ENCODE measurements around the gene TESK2. TPM values are rescaled to one million over a fixed set of nuclear protein-coding genes. Genes with fewer than 3 reads are reported as not detected.

The TESK2 gene
- total RNA-seq, 1 donor from 2014 or later: 12.2 TPM

DNA sequence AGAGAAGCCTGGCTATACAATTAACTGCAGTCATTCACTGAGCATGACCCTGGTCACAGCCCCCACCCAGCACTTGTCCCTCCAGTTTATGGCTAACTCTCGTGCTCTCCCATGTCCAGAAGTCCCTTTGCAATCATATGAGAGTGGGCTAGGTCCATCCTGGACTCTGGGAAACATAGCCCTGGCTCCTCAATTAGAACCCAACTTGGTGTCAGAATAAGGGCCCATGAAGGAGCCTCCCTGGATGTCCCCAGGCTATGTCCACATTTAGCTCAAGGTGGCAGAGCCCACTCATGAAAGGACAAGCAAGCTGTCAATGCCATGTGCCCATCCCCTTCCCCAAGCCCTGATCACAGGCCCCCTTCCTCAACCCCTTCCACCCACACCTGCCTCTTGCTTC, 191.7 kb downstream of the TESK2 start:
- intact Hi-C loops (cut with micrococcal nuclease): no loop called here
- POLR2A ChIA-PET: interaction anchor here (1.3 kb wide), 1 partner anchor 41 kb away, joined by 6 read pairs; the partner anchor contains the start of genes MUTYH and TOE1
- Mint-ChIP-seq H3K4me1 (peaks cover 13% of the 10 kb centered on the region), H3K9me3 (no peaks in the 10 kb centered on the region), H3K27ac (no peak overlapping the region), H3K36me3 (ENCODE audit: low read depth) (peaks cover 2% of the 10 kb centered on the region), H3K4me3 (no peak overlapping the region), H3K27me3 (no peaks in the 10 kb centered on the region)
- CTCF ChIA-PET: interaction anchor here (1.7 to 8.1 kb wide), 2 partner anchors 284 to 570 kb away, joined by 10 to 227 read pairs; partner anchors contain the start of genes HECTD3 and UROD
- TF ChIP-seq, protein P1, sequence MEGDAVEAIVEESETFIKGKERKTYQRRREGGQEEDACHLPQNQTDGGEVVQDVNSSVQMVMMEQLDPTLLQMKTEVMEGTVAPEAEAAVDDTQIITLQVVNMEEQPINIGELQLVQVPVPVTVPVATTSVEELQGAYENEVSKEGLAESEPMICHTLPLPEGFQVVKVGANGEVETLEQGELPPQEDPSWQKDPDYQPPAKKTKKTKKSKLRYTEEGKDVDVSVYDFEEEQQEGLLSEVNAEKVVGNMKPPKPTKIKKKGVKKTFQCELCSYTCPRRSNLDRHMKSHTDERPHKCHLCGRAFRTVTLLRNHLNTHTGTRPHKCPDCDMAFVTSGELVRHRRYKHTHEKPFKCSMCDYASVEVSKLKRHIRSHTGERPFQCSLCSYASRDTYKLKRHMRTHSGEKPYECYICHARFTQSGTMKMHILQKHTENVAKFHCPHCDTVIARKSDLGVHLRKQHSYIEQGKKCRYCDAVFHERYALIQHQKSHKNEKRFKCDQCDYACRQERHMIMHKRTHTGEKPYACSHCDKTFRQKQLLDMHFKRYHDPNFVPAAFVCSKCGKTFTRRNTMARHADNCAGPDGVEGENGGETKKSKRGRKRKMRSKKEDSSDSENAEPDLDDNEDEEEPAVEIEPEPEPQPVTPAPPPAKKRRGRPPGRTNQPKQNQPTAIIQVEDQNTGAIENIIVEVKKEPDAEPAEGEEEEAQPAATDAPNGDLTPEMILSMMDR (IDR thresholded peaks at IDR 0.05): no peak
- DNase-seq: no peak
- ATAC-seq (ENCODE audit: low read depth): no peak

DNA sequence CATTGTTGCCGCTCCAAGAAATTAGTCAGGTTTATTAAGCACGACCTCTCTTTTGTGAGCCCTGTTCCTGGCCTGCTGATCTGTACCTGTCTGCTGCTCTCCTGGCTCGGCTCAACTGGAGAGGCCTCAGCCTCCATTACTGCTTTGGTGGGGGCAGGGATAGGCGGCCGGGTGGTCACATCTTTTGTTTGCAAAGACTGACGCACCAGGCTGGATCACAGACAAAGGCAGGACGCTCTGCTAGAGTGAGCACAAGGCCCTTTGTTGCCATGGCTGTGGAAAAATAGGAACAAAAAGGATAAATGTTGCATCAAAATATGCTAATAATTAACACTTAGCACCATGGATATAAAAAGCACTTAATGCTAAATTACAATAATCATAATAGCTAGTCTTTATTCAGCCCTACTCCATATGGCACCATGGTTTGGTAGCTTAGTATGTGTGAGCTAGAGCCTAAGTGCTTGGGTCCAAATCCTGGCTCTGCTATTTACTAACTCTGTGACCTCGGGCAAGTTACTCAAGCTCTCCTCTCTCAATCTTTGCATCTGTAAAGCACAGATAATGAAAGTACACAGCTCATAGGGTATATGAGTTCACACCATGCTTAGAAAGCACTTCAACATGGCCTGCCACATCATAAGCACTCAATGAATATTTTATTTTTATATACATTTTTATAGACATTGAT, 193.2 kb downstream of the TESK2 start:
- ChIA-PET CTCF (interaction anchor here (1.4 to 8.1 kb wide), 2 partner anchors 8 to 283 kb away, joined by 3 to 227 read pairs; partner anchors contain the start of genes HECTD3 and UROD), POLR2A (no interaction called here)
- no peak overlapping the region for H3K4me3 Mint-ChIP-seq
- TF ChIP-seq, protein P1 (IDR thresholded peaks at IDR 0.05): no peak
- no peaks in the 10 kb centered on the region for H3K27me3 Mint-ChIP-seq
- H3K27ac Mint-ChIP-seq: no peak overlapping the region
- ATAC-seq (ENCODE audit: low read depth) (no peak), DNase-seq (no peak)
- no peaks in the 10 kb centered on the region for H3K9me3 Mint-ChIP-seq
- intact Hi-C loops (cut with micrococcal nuclease): no loop called here
- no peaks in the 10 kb centered on the region for H3K36me3 Mint-ChIP-seq (ENCODE audit: low read depth)
- H3K4me1 Mint-ChIP-seq: peaks cover 5% of the 10 kb centered on the region

Other genes with a start within 250 kb of the TESK2 start
- gene HPDL, start 164.3 kb downstream of the TESK2 start, total RNA-seq: 3.7 and 4.3 TPM in 2 replicates
- 24.6 and 25.3 TPM in 2 replicates for gene TOE1, start 151.0 kb downstream of the TESK2 start, total RNA-seq
- 61.0 and 63.0 TPM in 2 replicates for gene MUTYH, start 150.7 kb downstream of the TESK2 start, total RNA-seq
- gene CCDC163, start 8.9 kb upstream of the TESK2 start, total RNA-seq: 1.1 TPM in 2 replicates
- 3.6 and 5.1 TPM in 2 replicates for gene MMACHC, start 9.1 kb upstream of the TESK2 start, total RNA-seq
- gene PRDX1, start 30.7 kb upstream of the TESK2 start, total RNA-seq: 351 and 413 TPM in 2 replicates
- gene AKR1A1, start 59.7 kb upstream of the TESK2 start, total RNA-seq: 215 and 218 TPM in 2 replicates
- gene NASP, start 92.9 kb upstream of the TESK2 start, total RNA-seq: 197 and 204 TPM in 2 replicates
- gene CCDC17, start 132.9 kb upstream of the TESK2 start, total RNA-seq: 4.6 and 6.3 TPM in 2 replicates
- 133 and 138 TPM in 2 replicates for gene GPBP1L1, start 195.4 kb upstream of the TESK2 start, total RNA-seq
- 26.6 and 28.6 TPM in 2 replicates for gene TMEM69, start 197.0 kb upstream of the TESK2 start, total RNA-seq